Measurements from ENCODE around the gene PRSS21. TPM values are rescaled to one million over a fixed set of nuclear protein-coding genes. Genes with fewer than 3 reads are reported as not detected.

Gene PRSS21
- total RNA-seq, 2 experiments from 2014 or later, result 68.7 to 69.6 TPM

GRCh38 chr16:2825906-2826305 lies 8.9 kb downstream of the PRSS21 start:
- Histone ChIP-seq H3K4me3 (ENCODE audit: low read depth, low read length, poor library complexity, severe bottlenecking) (no peak overlapping the region), H3K79me2 (ENCODE audit: insufficient read depth, low read depth, low read length) (no peaks in the 10 kb centered on the region), H3K4me1 (ENCODE audit: insufficient read depth, low read length, poor library complexity, severe bottlenecking) (no peaks in the 10 kb centered on the region), H3K9me2 (ENCODE audit: insufficient read depth, low read length) (no peaks in the 10 kb centered on the region), H4K20me1 (ENCODE audit: insufficient read depth, low read length) (no peaks in the 10 kb centered on the region), H3K36me3 (ENCODE audit: insufficient read depth, low read length) (no peaks in the 10 kb centered on the region), H3K9me3 (ENCODE audit: low read length) (no peaks in the 10 kb centered on the region), H3K4me2 (ENCODE audit: low read length) (no peak overlapping the region), H2AFZ (ENCODE audit: low read length) (no peak overlapping the region), H3K27ac (ENCODE audit: low read depth, low read length, poor library complexity, severe bottlenecking) (no peak overlapping the region)
- intact Hi-C loops (cut with micrococcal nuclease; ENCODE audit: unreplicated experiment), result no loop called here
- ChIA-PET CTCF (ENCODE audit: unreplicated experiment) (no interaction called here), POLR2A (interaction anchor here (0.6 kb wide), 1 partner anchor 94 kb away, joined by 3 read pairs; no protein-coding TSS in a partner anchor)
- no peak for DNase-seq (ENCODE audit: low spot score)
- no TSS peak for BruUV-seq (replicated peaks)
- no peak for TF ChIP-seq EZH2phosphoT487 (IDR thresholded peaks at IDR 0.05; ENCODE audit: borderline replicate concordance, low read depth, low read length)
- TF ChIP-seq CTCF (conservative IDR thresholded peaks at IDR 0.05; ENCODE audit: low read length), result no peak

- ChIA-PET POLR2A (interaction anchor here (0.6 kb wide), 1 partner anchor 93 kb away, joined by 3 read pairs; no protein-coding TSS in a partner anchor), CTCF (ENCODE audit: unreplicated experiment) (no interaction called here)
- no peaks in the 10 kb centered on the region for H3K79me2 ChIP-seq (ENCODE audit: insufficient read depth, low read depth, low read length)
- H3K4me1 ChIP-seq (ENCODE audit: insufficient read depth, low read length, poor library complexity, severe bottlenecking), result no peaks in the 10 kb centered on the region
- no TSS peak for BruUV-seq (replicated peaks)
- no peak overlapping the region for H2AFZ ChIP-seq (ENCODE audit: low read length)
- H3K4me3 ChIP-seq (ENCODE audit: low read depth, low read length, poor library complexity, severe bottlenecking), result no peak overlapping the region
- TF ChIP-seq CTCF (conservative IDR thresholded peaks at IDR 0.05; ENCODE audit: low read length), result no peak
- TF ChIP-seq EZH2phosphoT487 (IDR thresholded peaks at IDR 0.05; ENCODE audit: borderline replicate concordance, low read depth, low read length), result no peak
- no peak overlapping the region for H3K4me2 ChIP-seq (ENCODE audit: low read length)
- intact Hi-C loops (cut with micrococcal nuclease; ENCODE audit: unreplicated experiment), result no loop called here
- no peaks in the 10 kb centered on the region for H3K9me2 ChIP-seq (ENCODE audit: insufficient read depth, low read length)
- no peak for DNase-seq (ENCODE audit: low spot score)
- H3K36me3 ChIP-seq (ENCODE audit: insufficient read depth, low read length), result no peaks in the 10 kb centered on the region
- no peaks in the 10 kb centered on the region for H3K9me3 ChIP-seq (ENCODE audit: low read length)
- H3K27ac ChIP-seq (ENCODE audit: low read depth, low read length, poor library complexity, severe bottlenecking), result no peak overlapping the region
- H4K20me1 ChIP-seq (ENCODE audit: insufficient read depth, low read length), result no peaks in the 10 kb centered on the region
Measured at GRCh38 chr16:2826591-2827373, 9.7 kb downstream of the PRSS21 start.

- DNase-seq (ENCODE audit: low spot score), result no peak
- H3K4me1 ChIP-seq (ENCODE audit: insufficient read depth, low read length, poor library complexity, severe bottlenecking), result no peaks in the 10 kb centered on the region
- intact Hi-C loops (cut with micrococcal nuclease; ENCODE audit: unreplicated experiment), result no loop called here
- H3K27ac ChIP-seq (ENCODE audit: low read depth, low read length, poor library complexity, severe bottlenecking), result no peak overlapping the region
- no peak overlapping the region for H3K4me2 ChIP-seq (ENCODE audit: low read length)
- POLR2A ChIA-PET, result no interaction called here
- no peaks in the 10 kb centered on the region for H3K9me3 ChIP-seq (ENCODE audit: low read length)
- BruUV-seq (replicated peaks), result no TSS peak
- H2AFZ ChIP-seq (ENCODE audit: low read length), result no peak overlapping the region
- H3K79me2 ChIP-seq (ENCODE audit: insufficient read depth, low read depth, low read length), result no peaks in the 10 kb centered on the region
- H4K20me1 ChIP-seq (ENCODE audit: insufficient read depth, low read length), result no peaks in the 10 kb centered on the region
- TF ChIP-seq CTCF (conservative IDR thresholded peaks at IDR 0.05; ENCODE audit: low read length) (no peak), EZH2phosphoT487 (IDR thresholded peaks at IDR 0.05; ENCODE audit: borderline replicate concordance, low read depth, low read length) (no peak)
- CTCF ChIA-PET (ENCODE audit: unreplicated experiment), result no interaction called here
- no peak overlapping the region for H3K4me3 ChIP-seq (ENCODE audit: low read depth, low read length, poor library complexity, severe bottlenecking)
- H3K9me2 ChIP-seq (ENCODE audit: insufficient read depth, low read length), result no peaks in the 10 kb centered on the region
- no peaks in the 10 kb centered on the region for H3K36me3 ChIP-seq (ENCODE audit: insufficient read depth, low read length)
Measured at GRCh38 chr16:2827374-2827791, 10.3 kb downstream of the PRSS21 start.
